ENCODE results near the gene EFCAB12.
"Not testable (repeated sequence)": the region's sequence is repeated elsewhere in the genome, so short reads cannot be mapped to it uniquely, and the experiment has no call there.

The EFCAB12 gene

GRCh38 chr3:129391583-129391982 lies 36.9 kb downstream of the EFCAB12 start:
- not testable (repeated sequence) for DNase-seq

DNA sequence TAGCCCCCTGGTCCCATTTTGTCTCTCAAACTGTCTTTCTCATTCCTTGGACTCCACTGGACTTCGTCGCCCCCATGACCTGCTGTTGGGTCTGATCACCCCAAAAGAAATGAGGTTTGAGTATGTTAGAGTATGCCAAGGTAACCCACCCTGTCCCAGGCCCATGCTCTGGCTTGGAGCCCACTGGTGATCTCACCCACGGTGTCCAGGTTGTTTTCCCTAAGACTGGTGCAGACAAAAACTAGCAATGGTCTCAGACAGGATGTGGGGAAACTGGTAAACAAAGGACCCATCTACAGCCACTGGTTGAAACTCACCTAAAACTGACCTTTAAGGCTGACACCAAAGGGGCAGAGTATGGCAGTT lies 38.9 kb downstream of the EFCAB12 start:
- no peak for DNase-seq

- DNase-seq, result not testable (repeated sequence)
Measured at GRCh38 chr3:129388791-129389571, 39.5 kb downstream of the EFCAB12 start.

DNA sequence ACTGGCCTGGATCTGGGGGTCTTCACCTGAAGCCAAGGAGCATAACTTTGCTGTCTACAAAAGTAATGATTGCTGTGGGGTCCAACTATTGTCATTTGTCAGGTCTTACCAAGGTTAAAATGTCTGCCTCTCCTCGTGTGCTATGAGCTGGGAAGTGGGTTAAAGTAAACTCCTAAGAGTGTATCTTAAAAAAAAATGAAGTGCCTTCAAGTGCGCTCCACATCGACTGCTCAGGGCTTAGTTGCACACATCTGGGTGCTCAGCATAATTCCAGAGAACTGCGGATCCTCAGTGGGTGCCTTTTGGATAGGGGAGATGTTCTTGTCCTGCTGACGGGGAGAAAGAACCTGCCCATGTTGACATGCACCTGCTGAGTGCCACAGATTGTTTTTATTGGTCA lies 40.9 kb downstream of the EFCAB12 start:
- DNase-seq, result no peak

GRCh38 chr3:129386984-129387383 lies 41.5 kb downstream of the EFCAB12 start:
- no peak for DNase-seq

DNA sequence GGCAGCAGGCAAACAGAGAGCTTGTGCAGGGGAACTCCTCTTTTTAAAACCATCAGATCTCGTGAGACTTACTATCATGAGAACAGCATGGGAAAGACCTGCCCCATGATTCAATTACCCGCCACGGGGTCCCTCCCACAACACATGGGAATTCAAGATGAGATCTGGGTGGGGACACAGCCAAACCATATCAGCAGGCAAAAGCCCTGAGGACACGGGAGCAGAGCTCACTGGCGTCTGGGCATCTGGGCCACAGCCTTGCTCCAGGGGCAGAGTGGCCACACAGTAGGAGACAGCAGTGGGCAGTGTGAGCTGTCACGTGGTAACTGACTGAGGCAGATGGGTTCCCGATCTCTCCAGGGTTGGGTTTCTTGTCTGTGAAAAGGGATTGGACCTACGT lies 42.9 kb downstream of the EFCAB12 start:
- not testable (repeated sequence) for DNase-seq

DNA sequence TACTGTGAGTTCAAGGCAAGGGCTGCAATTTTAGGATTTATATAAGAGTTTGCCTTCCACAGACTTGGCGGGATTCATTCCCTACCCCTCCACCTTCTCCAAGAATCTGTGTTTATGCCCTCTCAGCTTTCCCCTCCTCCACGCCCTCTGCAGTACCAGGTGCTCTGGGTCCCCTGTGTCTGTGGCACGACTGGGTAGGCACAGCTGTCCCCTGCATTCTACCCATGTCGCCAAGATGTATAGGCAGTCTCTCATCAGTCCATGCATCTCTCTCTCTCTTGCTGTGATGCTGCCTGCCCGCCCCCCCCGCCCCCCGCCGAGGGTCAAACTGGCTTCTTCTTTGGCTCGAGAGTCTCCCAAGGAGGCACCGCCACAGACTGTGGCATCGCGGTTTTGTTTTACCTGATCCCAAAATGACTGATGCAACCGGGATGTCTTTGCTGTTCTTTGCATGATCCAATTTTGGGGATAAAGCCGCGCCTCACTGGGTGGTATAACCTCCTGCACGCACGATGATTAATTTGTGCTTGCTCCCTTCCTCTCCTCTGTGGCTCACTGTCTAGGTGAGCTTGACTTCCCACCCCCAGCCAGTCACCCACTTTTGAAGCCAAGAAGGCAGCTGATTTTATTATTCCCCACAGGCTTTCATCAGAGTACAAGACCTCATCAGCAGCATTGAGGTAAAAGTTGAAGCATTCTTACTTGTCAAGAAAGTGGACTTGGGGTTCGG lies 43.7 kb downstream of the EFCAB12 start:
- DNase-seq, result no peak

DNA sequence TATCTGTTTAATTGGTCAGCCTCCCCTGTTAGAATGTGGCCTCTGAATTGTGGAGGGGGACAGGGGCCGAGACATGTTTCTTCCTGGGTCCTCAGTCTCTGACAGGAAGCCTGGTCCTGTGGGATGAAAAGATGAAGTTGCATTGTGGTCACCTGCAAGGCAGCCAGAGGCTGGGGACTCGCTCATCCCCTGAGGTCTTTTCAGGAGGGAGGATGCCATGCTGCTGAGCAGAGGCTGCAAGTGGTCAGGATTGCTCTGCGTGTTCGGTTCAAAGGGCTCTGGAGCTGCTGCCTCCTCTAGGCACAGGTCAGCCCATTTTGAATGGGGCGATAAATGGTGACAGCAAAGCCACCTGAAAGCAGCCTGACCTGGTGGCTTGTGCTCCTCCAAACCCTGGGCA lies 44.3 kb downstream of the EFCAB12 start:
- not testable (repeated sequence) for DNase-seq

DNA sequence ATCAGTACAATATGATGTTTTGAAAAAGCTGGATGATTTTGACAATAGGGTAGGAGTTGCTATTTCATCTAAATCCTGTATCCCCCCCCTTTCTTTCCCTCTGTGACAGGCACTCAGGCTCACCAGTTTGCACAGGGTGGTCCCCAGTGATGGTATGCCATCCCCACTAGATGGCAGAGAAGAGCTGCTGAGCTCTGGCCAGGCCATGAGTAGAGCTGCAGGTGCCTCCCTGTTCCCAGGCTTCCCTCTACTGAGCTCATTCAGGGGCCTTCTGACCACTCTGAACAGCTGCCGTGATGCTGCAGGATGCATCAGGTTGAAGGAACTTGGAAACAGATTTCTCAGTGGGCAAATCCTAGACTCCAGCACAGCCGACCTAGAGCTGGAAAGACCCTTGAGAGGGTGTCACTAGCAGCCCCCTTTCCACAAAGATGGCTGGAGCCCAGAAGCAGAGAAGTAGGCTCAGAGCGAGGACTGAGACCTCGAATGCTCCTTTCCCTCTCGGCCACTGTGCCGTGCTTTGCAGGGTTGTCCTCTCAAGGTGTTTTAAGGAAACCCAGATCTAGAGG lies 45.1 kb downstream of the EFCAB12 start:
- DNase-seq, result peak; percentile 29

DNA sequence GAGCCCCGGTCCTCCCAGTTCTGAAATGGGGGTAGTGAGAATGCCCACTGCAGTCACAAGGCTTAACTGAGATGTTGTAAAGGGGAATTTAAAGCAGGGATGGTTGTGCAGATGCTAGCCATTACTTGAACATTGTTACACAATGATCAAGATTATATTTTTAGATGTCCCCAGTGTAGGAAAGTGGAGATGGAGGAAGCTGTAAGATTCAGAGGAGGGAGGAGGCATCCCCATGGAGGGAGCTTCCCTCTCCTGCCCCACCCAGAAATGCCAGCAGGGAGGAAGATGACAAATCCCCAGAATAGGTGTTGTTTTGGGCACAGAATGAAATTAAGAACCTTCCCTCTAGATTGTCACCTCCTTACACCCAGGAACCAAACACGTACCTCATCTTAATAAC lies 46.1 kb downstream of the EFCAB12 start:
- no peak for DNase-seq

GRCh38 chr3:129379582-129380358 lies 48.7 kb downstream of the EFCAB12 start:
- no peak for DNase-seq

DNA sequence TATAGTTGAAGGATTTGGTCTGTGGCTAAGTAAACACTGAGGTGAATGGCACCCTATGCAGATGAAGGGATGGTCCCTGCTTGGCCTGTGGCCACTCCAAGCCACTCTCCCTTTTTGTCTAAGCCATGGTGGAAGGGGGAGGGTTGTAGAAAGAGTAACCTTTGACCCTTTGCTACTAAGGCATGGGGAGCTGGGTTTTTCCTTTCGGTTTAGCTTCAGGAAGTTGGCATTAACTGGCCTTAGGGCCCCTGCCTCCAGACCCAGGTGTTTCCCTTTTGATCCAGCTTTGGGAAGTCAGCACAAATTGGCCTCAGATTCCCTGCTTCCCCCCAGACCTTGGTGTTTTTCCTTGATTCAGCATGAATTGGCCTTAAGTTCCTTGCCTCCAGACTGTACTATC lies 49.5 kb downstream of the EFCAB12 start:
- no peak for DNase-seq

- no peak for DNase-seq
Measured at GRCh38 chr3:129377615-129378014, 50.8 kb downstream of the EFCAB12 start.

DNA sequence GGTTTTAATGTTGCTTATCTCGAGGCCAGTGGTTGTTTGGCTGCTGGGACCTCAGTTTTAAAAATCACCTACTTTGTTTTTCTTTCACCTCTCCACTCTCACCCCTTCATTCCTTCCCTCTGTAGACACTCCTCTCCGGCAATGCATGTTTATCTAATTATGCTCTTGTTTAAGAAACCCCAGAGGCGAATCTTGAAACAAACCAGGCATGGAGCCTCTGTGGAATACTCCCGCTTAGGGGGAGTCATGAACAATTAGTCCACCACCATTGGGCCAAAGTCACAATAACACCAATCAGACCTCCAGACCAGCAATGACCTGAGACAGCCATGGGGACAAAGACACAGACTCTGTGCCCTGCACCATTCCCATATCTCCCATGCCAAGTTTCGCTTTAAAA lies 53.3 kb downstream of the EFCAB12 start:
- no peak for DNase-seq

- DNase-seq, result no peak
Measured at GRCh38 chr3:129371041-129371826, 57.2 kb downstream of the EFCAB12 start.

- DNase-seq, result no peak
Measured at GRCh38 chr3:129370248-129370964, 58.0 kb downstream of the EFCAB12 start.

- no peak for DNase-seq
Measured at GRCh38 chr3:129369711-129370110, 58.7 kb downstream of the EFCAB12 start.

DNA sequence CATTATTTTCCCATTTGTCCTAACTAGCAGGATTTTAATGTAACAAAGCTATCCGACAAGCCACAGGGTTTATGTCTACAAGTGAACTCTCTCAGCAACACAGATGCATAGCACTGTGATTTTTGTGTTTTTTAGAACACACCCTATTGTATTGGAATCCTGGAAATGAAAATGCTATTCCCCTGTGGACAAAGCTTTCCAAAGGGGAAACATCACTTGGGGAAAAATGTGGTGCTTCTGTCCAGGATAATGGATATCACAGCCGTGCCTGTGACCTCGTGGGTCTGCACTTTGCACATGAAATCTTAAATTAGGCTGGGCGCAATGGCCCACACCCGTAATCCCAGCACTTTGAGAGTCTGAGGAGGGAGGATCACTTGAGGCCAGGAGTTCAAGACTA lies 60.6 kb downstream of the EFCAB12 start:
- DNase-seq, result no peak

DNA sequence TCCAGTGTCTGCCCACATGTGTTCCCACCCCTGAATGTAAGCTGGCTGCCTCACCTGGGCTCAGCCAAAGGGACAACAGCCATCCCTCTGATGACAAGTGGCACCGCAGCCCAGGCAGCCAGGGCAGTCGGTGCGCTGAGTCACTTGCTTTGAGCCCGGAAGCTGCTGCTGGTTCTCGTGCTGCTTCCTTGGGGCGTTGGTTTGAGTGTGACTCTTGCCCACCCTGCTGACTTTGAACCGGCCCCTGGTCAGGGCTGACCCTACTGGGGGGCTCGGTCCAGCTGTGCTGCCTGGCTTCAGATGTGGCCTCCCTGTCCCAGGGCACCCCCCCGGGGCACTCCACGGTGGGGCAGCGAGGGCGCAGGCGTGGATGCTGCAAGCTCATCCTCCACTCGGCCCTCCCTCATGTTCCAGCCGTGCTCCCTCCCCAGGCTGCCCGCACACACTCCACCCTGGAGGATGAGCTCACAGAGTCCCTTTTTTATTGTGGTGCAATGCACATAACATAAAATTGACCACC lies 62.1 kb downstream of the EFCAB12 start:
- no peak for DNase-seq

- no peak for DNase-seq
Measured at GRCh38 chr3:129365296-129366136, 62.9 kb downstream of the EFCAB12 start.

DNA sequence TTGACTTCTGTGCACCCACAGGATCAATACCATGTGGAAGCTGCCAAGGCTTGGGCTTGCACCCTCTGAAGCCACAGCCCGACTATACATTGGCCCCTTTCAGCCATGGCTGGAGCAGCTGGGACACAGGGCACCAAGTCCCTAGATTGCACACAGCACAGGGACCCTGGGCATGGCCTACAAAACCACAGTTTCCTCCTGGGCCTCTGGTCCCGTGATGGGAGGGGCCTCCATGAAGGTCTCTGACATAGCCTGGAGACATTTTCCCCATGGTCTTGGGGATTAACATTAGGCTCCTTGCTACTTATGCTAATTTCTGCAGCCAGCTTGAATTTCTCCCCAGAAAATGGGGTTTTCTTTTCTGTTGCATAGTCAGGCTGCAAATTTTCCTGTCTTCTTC lies 63.6 kb downstream of the EFCAB12 start:
- not testable (repeated sequence) for DNase-seq
